HEK293 (cell line): ENCODE results near the gene TSEN54.

Experiments
- CTCF ChIA-PET: fragments of 350-600 bp; formaldehyde crosslinking; extraction: SDS; loops from one replicate; lab custom pipeline; 2021; ENCODE audit warnings: antibody characterized with exemption; lab: Yijun Ruan, JAX
- POLR2A ChIA-PET: fragments of 300-600 bp; formaldehyde crosslinking; extraction: SDS; loops from one replicate; lab custom pipeline; 2020; ENCODE audit warnings: antibody characterized with exemption, inconsistent platforms; lab: Yijun Ruan, JAX
- H3K27ac ChIP-seq: fragments of 200-500 bp; sonication (Bioruptor generic); 2 replicates; pipeline ENCODE4 v1.5.1; 2014; ENCODE audit warnings: low read depth, low read length, control low read depth, inconsistent platforms; ENCODE audit errors: extremely low read depth
- H3K36me3 ChIP-seq, 2 experiments: fragments of 200-500 bp in 1 of 2; sonication (Bioruptor generic) in 1 of 2; 1 replicate in 1 of 2; 2 replicates in 1 of 2; pipeline ENCODE4 v1.5.1; 2014 to 2017; ENCODE audit warnings: inconsistent platforms in 2 of 2, low read length in 2 of 2; ENCODE audit not compliant: control insufficient read depth in 2 of 2, insufficient read depth in 1 of 2
- H3K4me1 ChIP-seq: fragments of 200-500 bp; sonication (Bioruptor generic); 2 replicates; pipeline ENCODE4 v1.5.1; 2014; ENCODE audit warnings: mild to moderate bottlenecking, low read length, inconsistent platforms; ENCODE audit not compliant: control insufficient read depth, insufficient read depth
- H3K4me3 ChIP-seq: 2 replicates; pipeline ENCODE4 v1.5.1; 2011; ENCODE audit warnings: low read depth, mild to moderate bottlenecking, control low read depth, low read length, moderate library complexity
- H3K9me3 ChIP-seq: fragments of 200-500 bp; sonication (Bioruptor generic); 2 replicates; pipeline ENCODE4 v1.5.1; 2014; ENCODE audit warnings: low read depth, low read length, inconsistent platforms; ENCODE audit not compliant: control insufficient read depth, insufficient read depth
- EGR2 ChIP-seq: fragments of 450-650 bp; formaldehyde crosslinking; IDR thresholded peaks from 2 replicates; pipeline ENCODE4 v1.5.1; 2016; ENCODE audit warnings: low read depth, missing biosample characterization, missing genetic modification characterization
- GLIS2 ChIP-seq: fragments of 450-650 bp; formaldehyde crosslinking; IDR thresholded peaks from 2 replicates; pipeline ENCODE4 v1.5.1; 2016; ENCODE audit warnings: missing biosample characterization, missing genetic modification characterization
- KLF1 ChIP-seq: fragments of 450-650 bp; formaldehyde crosslinking; IDR thresholded peaks from 2 replicates; pipeline ENCODE4 v1.5.1; 2016; ENCODE audit warnings: missing biosample characterization, missing genetic modification characterization
- WT1 ChIP-seq: fragments of 450-650 bp; formaldehyde crosslinking; IDR thresholded peaks from 2 replicates; pipeline ENCODE4 v1.5.1; 2016; ENCODE audit warnings: missing biosample characterization, missing genetic modification characterization
- ZFHX2 ChIP-seq: fragments of 450-650 bp; formaldehyde crosslinking; conservative IDR thresholded peaks from 2 replicates; pipeline ENCODE4 v1.5.1; 2016; ENCODE audit warnings: missing biosample characterization, missing genetic modification characterization
- ZNF2 ChIP-seq: fragments of 450-650 bp; formaldehyde crosslinking; IDR thresholded peaks from 2 replicates; pipeline ENCODE4 v1.5.1; 2016; ENCODE audit warnings: missing biosample characterization, missing genetic modification characterization
- ZNF214 ChIP-seq: fragments of 450-650 bp; formaldehyde crosslinking; IDR thresholded peaks from 2 replicates; pipeline ENCODE4 v1.5.1; 2017; ENCODE audit warnings: missing biosample characterization, mild to moderate bottlenecking, missing genetic modification characterization, borderline replicate concordance
- ZNF24 ChIP-seq: fragments of 450-650 bp; formaldehyde crosslinking; IDR thresholded peaks from 2 replicates; pipeline ENCODE4 v1.5.1; 2016; ENCODE audit warnings: missing biosample characterization, missing genetic modification characterization
- ZNF341 ChIP-seq: fragments of 450-650 bp; formaldehyde crosslinking; IDR thresholded peaks from 2 replicates; pipeline ENCODE4; 2016; ENCODE audit warnings: low read depth, missing biosample characterization, missing genetic modification characterization
- ZNF514 ChIP-seq: fragments of 450-650 bp; formaldehyde crosslinking; IDR thresholded peaks from 2 replicates; pipeline ENCODE4 v1.5.1; 2016; ENCODE audit warnings: missing biosample characterization, missing genetic modification characterization
- ZNF610 ChIP-seq: fragments of 450-650 bp; formaldehyde crosslinking; IDR thresholded peaks from 2 replicates; pipeline ENCODE4 v1.5.1; 2016; ENCODE audit warnings: missing biosample characterization, missing genetic modification characterization, borderline replicate concordance
- ZNF837 ChIP-seq: fragments of 450-650 bp; formaldehyde crosslinking; IDR thresholded peaks from 2 replicates; pipeline ENCODE4 v1.5.1; 2016; ENCODE audit warnings: missing biosample characterization, missing genetic modification characterization
- TF ChIP-seq, protein P1 (sequence below): fragments of 450-650 bp; formaldehyde crosslinking; IDR thresholded peaks from 2 replicates; pipeline ENCODE4 v1.5.1; 2017; ENCODE audit warnings: missing biosample characterization, missing genetic modification characterization
- TF ChIP-seq, protein P2 (sequence below): fragments of 450-650 bp; formaldehyde crosslinking; IDR thresholded peaks from 2 replicates; pipeline ENCODE4 v1.5.1; 2016; ENCODE audit warnings: missing biosample characterization, missing genetic modification characterization
- TF ChIP-seq, protein P3 (sequence below): fragments of 450-650 bp; formaldehyde crosslinking; IDR thresholded peaks from 2 replicates; pipeline ENCODE4 v1.5.1; 2016; ENCODE audit warnings: missing biosample characterization, missing genetic modification characterization
- TF ChIP-seq, protein P4 (sequence below): sonication (generic); formaldehyde crosslinking; IDR thresholded peaks from 2 replicates; pipeline ENCODE4 v1.8.1; 2022; ENCODE audit warnings: mild to moderate bottlenecking, moderate library complexity, missing genetic modification reagents

Gene TSEN54

DNA sequence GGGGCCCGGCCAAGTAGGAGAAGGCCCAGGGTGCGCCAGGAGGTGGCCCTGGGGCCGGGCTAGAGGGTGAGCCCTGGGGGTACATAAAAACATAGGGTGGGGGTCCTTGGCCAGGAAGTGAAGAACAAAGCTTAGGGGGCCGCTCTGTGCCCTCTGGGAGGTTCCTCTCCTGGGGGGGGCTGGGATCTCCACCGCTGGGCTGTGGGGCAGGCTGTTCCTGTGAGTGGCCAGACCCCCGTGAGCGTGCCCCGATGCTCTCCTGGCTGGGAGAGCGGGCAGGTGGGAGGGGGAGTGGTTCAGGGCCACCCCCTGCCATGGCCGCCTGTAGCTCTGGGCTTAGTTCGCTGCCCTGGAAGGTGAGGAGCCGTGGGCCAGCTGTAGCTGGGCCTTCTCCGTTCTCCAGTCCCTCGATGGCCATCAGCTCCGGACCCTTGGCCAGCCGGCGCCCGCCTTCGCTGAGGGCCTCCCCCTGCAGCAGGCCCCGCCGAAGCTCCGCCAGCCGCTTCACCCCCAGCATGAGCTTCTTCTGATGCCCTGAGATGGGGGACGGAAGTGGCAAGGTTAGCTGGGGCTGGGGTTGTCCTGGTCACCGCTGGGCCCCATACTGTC lies 13.5 kb upstream of the TSEN54 start:
- ChIA-PET POLR2A (interaction anchor here (0.5 to 1.8 kb wide), 4 partner anchors 10 to 44 kb away, joined by 3 to 10 read pairs (median 4); partner anchors contain the start of genes LLGL2 and TSEN54), CTCF (interaction anchor here (0.7 to 3.9 kb wide), 6 partner anchors 12 to 245 kb away, joined by 3 to 20 read pairs (median 4); partner anchors contain the start of gene TSEN54)
- no peak overlapping the region for H3K27ac ChIP-seq
- TF ChIP-seq ZNF837 (tag by site-specific recombination) (no peak), GLIS2 (tag by site-specific recombination) (peak; percentile 69), ZNF214 (tag by site-specific recombination) (no peak), ZNF2 (tag by site-specific recombination) (no peak), ZNF514 (tag by site-specific recombination) (no peak), KLF1 (no peak), ZNF341 (0 out of 2 replicates have a peak, but pooled peaks have one; percentile 17), ZNF24 (tag by site-specific recombination) (no peak)
- TF ChIP-seq, protein P1, sequence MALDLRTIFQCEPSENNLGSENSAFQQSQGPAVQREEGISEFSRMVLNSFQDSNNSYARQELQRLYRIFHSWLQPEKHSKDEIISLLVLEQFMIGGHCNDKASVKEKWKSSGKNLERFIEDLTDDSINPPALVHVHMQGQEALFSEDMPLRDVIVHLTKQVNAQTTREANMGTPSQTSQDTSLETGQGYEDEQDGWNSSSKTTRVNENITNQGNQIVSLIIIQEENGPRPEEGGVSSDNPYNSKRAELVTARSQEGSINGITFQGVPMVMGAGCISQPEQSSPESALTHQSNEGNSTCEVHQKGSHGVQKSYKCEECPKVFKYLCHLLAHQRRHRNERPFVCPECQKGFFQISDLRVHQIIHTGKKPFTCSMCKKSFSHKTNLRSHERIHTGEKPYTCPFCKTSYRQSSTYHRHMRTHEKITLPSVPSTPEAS (tag by site-specific recombination): no peak
- TF ChIP-seq, protein P2, sequence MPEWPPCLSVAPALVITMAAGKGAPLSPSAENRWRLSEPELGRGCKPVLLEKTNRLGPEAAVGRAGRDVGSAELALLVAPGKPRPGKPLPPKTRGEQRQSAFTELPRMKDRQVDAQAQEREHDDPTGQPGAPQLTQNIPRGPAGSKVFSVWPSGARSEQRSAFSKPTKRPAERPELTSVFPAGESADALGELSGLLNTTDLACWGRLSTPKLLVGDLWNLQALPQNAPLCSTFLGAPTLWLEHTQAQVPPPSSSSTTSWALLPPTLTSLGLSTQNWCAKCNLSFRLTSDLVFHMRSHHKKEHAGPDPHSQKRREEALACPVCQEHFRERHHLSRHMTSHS (tag by site-specific recombination): no peak
- no peak overlapping the region for H3K4me3 ChIP-seq
- no peaks in the 10 kb centered on the region for H3K9me3 ChIP-seq
- no peaks in the 10 kb centered on the region for H3K4me1 ChIP-seq
- H3K36me3 ChIP-seq: peaks cover 0 to 90% of the 10 kb centered on the region in 2 experiments; a peak in 2 of 3 replicates

DNA sequence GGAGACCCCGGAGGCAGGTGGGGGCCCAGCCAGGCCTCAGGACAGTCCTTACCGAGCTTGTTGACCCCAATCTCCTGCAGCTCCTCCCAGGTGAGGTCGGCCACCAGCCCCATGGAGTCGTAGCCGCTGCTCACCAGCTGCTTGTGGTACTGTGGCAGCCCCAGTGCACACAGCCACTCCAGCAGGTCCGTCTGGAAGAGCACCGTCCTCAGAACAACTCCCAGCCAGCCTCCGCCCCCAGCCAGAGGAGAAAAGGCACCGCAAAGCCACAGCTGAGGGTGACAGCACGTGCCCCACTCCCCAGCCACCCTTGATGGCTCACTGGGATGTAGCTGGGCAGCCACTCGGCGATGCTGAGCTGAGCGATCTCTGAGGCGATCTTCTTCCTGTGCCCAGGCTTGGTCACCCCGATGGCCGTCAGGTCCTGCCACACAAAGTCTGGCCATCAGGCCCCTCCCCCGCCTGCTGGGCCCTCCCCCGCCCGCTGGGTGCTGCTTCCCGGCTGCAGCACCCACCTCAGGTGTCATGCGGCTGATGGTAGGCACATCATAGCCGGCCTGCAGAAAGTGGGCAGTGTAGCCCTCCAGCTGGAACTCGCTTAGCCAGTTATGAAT lies 12.9 kb upstream of the TSEN54 start:
- CTCF ChIA-PET: interaction anchor here (0.6 to 3.9 kb wide), 8 partner anchors 10 to 245 kb away, joined by 3 to 20 read pairs (median 4); partner anchors contain the start of gene TSEN54
- POLR2A ChIA-PET: interaction anchor here (0.9 to 1.8 kb wide), 3 partner anchors 9 to 21 kb away, joined by 3 to 10 read pairs (median 5); partner anchors contain the start of genes LLGL2 and TSEN54
- H3K9me3 ChIP-seq: no peaks in the 10 kb centered on the region
- no peak overlapping the region for H3K4me3 ChIP-seq
- TF ChIP-seq, protein P3, sequence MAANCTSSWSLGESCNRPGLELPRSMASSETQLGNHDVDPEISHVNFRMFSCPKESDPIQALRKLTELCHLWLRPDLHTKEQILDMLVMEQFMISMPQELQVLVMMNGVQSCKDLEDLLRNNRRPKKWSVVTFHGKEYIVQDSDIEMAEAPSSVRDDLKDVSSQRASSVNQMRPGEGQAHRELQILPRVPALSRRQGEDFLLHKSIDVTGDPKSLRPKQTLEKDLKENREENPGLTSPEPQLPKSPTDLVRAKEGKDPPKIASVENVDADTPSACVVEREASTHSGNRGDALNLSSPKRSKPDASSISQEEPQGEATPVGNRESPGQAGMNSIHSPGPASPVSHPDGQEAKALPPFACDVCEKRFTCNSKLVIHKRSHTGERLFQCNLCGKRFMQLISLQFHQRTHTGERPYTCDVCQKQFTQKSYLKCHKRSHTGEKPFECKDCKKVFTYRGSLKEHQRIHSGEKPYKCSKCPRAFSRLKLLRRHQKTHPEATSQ (tag by site-specific recombination): no peak
- no peak for TF ChIP-seq ZNF610 (tag by site-specific recombination)
- TF ChIP-seq EGR2 (tag by site-specific recombination): 0 out of 2 replicates have a peak, but pooled peaks have one; percentile 15
- no peak for TF ChIP-seq WT1 (tag by site-specific recombination)
- TF ChIP-seq ZFHX2: no peak
- TF ChIP-seq, protein P4, sequence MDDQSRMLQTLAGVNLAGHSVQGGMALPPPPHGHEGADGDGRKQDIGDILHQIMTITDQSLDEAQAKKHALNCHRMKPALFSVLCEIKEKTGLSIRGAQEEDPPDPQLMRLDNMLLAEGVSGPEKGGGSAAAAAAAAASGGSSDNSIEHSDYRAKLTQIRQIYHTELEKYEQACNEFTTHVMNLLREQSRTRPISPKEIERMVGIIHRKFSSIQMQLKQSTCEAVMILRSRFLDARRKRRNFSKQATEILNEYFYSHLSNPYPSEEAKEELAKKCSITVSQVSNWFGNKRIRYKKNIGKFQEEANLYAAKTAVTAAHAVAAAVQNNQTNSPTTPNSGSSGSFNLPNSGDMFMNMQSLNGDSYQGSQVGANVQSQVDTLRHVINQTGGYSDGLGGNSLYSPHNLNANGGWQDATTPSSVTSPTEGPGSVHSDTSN (CRISPR knock-in tag): no peak
- TF ChIP-seq, all 188 proteins: peak for 1
- H3K4me1 ChIP-seq: no peaks in the 10 kb centered on the region
- no peak overlapping the region for H3K27ac ChIP-seq
- peaks cover 0 to 89% of the 10 kb centered on the region in 2 experiments; a peak in 2 of 3 replicates for H3K36me3 ChIP-seq
